Neural cell (in vitro differentiated cells): ENCODE data around the gene CD226. TPM values are rescaled to one million over a fixed set of nuclear protein-coding genes. Genes with fewer than 3 reads are reported as not detected.

Experiments
- H2AFZ ChIP-seq: fragments of 200-600, 300-800 bp; sonication (generic), shearing (Covaris generic); 2 replicates; pipeline ENCODE4 v1.6.0; 2014; ENCODE audit warnings: low read depth, mild to moderate bottlenecking, antibody characterized with exemption, low read length, moderate library complexity
- H3F3A ChIP-seq: fragments of 200-600 bp; shearing (Covaris generic); 2 replicates; pipeline ENCODE4 v1.6.1; 2016; ENCODE audit warnings: mild to moderate bottlenecking, moderate library complexity, mixed read lengths, antibody characterized with exemption, low read length; ENCODE audit not compliant: insufficient read depth, poor library complexity, severe bottlenecking
- H3K27ac ChIP-seq: fragments of 200-600, 300-800 bp; sonication (generic), shearing (Covaris generic); 2 replicates; pipeline ENCODE4 v1.5.1; 2014; ENCODE audit warnings: mild to moderate bottlenecking, low read length, moderate library complexity
- H3K27me3 ChIP-seq: fragments of 300-800, 200-600 bp; sonication (generic), shearing (Covaris generic); 2 replicates; pipeline ENCODE4 v1.6.0; 2014; ENCODE audit warnings: mild to moderate bottlenecking, low read depth, low read length, moderate library complexity; ENCODE audit not compliant: insufficient read depth
- H3K36me3 ChIP-seq: fragments of 300-800, 200-600 bp; sonication (generic), shearing (Covaris generic); 2 replicates; pipeline ENCODE4 v1.5.1; 2014; ENCODE audit warnings: mild to moderate bottlenecking, antibody characterized with exemption, low read length, moderate library complexity; ENCODE audit not compliant: insufficient read depth
- H3K4me2 ChIP-seq: fragments of 300-800, 200-600 bp; sonication (generic), shearing (Covaris generic); 2 replicates; pipeline ENCODE4 v1.6.0; 2014; ENCODE audit warnings: mild to moderate bottlenecking, low read length
- H3K4me3 ChIP-seq: fragments of 300-800, 200-600 bp; sonication (generic), shearing (Covaris generic); 2 replicates; pipeline ENCODE4 v1.5.1; 2014; ENCODE audit warnings: mild to moderate bottlenecking, low read length, moderate library complexity
- H3K79me2 ChIP-seq: fragments of 200-600 bp; shearing (Covaris generic); replicated peaks from 2 replicates; pipeline ENCODE4 v1.6.0; 2014; ENCODE audit warnings: mild to moderate bottlenecking, low read length, moderate library complexity; ENCODE audit not compliant: insufficient read depth
- H3K9ac ChIP-seq: fragments of 300-800, 200-600 bp; sonication (generic), shearing (Covaris generic); 2 replicates; pipeline ENCODE4 v1.6.1; 2016; ENCODE audit warnings: mild to moderate bottlenecking, low read length, mixed read lengths
- H3K9me2 ChIP-seq: fragments of 200-600 bp; shearing (Covaris generic); 2 replicates; pipeline ENCODE4 v1.6.1; 2016; ENCODE audit warnings: mild to moderate bottlenecking, low read length, mixed read lengths; ENCODE audit not compliant: insufficient read depth
- H3K9me3 ChIP-seq: fragments of 200-600, 300-800 bp; sonication (generic), shearing (Covaris generic); 2 replicates; pipeline ENCODE4 v1.6.1; 2016; ENCODE audit warnings: mild to moderate bottlenecking, mixed run types, low read length, moderate library complexity, mixed read lengths
- H4K20me1 ChIP-seq: fragments of 200-600 bp; shearing (Covaris generic); 2 replicates; pipeline ENCODE4 v1.6.1; 2016; ENCODE audit warnings: mild to moderate bottlenecking, mixed run types; ENCODE audit not compliant: insufficient read depth
- CTCF ChIP-seq: fragments of 450-650 bp; IDR thresholded peaks from 2 replicates; pipeline ENCODE4 v1.5.1; 2014; ENCODE audit warnings: antibody characterized with exemption, mild to moderate bottlenecking, moderate library complexity; ENCODE audit not compliant: poor library complexity, severe bottlenecking
- EP300 ChIP-seq: fragments of 450-650 bp; conservative IDR thresholded peaks from 2 replicates; pipeline ENCODE4 v1.6.1; 2014; ENCODE audit warnings: antibody characterized with exemption, mild to moderate bottlenecking, moderate library complexity; ENCODE audit not compliant: poor library complexity, severe bottlenecking
- EZH2 ChIP-seq: fragments of 200-600, 300-800 bp; shearing (Covaris generic), sonication (generic); IDR thresholded peaks from 2 replicates; pipeline ENCODE4 v1.6.1; 2014; ENCODE audit warnings: antibody characterized with exemption, low read length, borderline replicate concordance, mild to moderate bottlenecking; ENCODE audit not compliant: insufficient read depth, poor library complexity, severe bottlenecking
- MXI1 ChIP-seq: fragments of 450-650 bp; conservative IDR thresholded peaks from 2 replicates; pipeline ENCODE4 v1.6.1; 2014; ENCODE audit warnings: antibody characterized with exemption, mild to moderate bottlenecking; ENCODE audit not compliant: poor library complexity, severe bottlenecking
- POLR2AphosphoS5 ChIP-seq: IDR thresholded peaks from 2 replicates; pipeline ENCODE4 v1.6.1; 2012
- RAD21 ChIP-seq: fragments of 450-650 bp; conservative IDR thresholded peaks from 2 replicates; pipeline ENCODE4 v1.6.1; 2014; ENCODE audit warnings: antibody characterized with exemption, mild to moderate bottlenecking, moderate library complexity
- REST ChIP-seq: IDR thresholded peaks from 2 replicates; pipeline ENCODE4 v1.6.1; 2012; ENCODE audit warnings: borderline replicate concordance
- SMC3 ChIP-seq: fragments of 450-650 bp; conservative IDR thresholded peaks from 2 replicates; pipeline ENCODE4 v1.6.1; 2014; ENCODE audit warnings: antibody characterized with exemption, mild to moderate bottlenecking, moderate library complexity; ENCODE audit not compliant: poor library complexity
- TAF1 ChIP-seq: IDR thresholded peaks from 2 replicates; pipeline ENCODE4 v1.6.1; 2012; ENCODE audit warnings: low read depth
- polyA plus RNA-seq: library from polyadenylated mRNA; depleted of rRNA; stranded (reverse); fragments of >200 nt; gene quantifications from 2 replicates; pipeline ENCODE4 v1.2.3, GENCODE V29; 2014

The CD226 gene
- polyA plus RNA-seq, 1 donor from 2014 or later = 0.11 TPM

GRCh38 chr18:69929041-69929774 lies 18.5 kb downstream of the CD226 start:
- Histone ChIP-seq H3K27me3 (no peaks in the 10 kb centered on the region), H3K79me2 (no peaks in the 10 kb centered on the region), H3K36me3 (no peaks in the 10 kb centered on the region), H3K4me2 (no peak overlapping the region), H3K9me3 (no peaks in the 10 kb centered on the region), H3K9me2 (no peaks in the 10 kb centered on the region), H3F3A (no peaks in the 10 kb centered on the region), H4K20me1 (no peaks in the 10 kb centered on the region), H3K27ac (no peak overlapping the region), H3K9ac (no peak overlapping the region), H3K4me3 (no peak overlapping the region), H2AFZ (no peak overlapping the region)
- TF ChIP-seq EZH2 = no peak
- no peak for TF ChIP-seq REST
- no peak for TF ChIP-seq RAD21
- TF ChIP-seq SMC3 = no peak
- no peak for TF ChIP-seq EP300
- no peak for TF ChIP-seq TAF1
- no peak for TF ChIP-seq POLR2AphosphoS5
- TF ChIP-seq CTCF = no peak
- TF ChIP-seq MXI1 = no peak

GRCh38 chr18:69916412-69916811 lies 31.3 kb downstream of the CD226 start:
- Histone ChIP-seq H2AFZ (no peak overlapping the region), H3K4me3 (no peak overlapping the region)
- TF ChIP-seq SMC3 = no peak
- TF ChIP-seq MXI1 = no peak
- TF ChIP-seq RAD21 = no peak
- TF ChIP-seq EZH2 = no peak
- TF ChIP-seq POLR2AphosphoS5 = no peak
- TF ChIP-seq TAF1 = no peak
- no peak for TF ChIP-seq EP300
- TF ChIP-seq REST = no peak
- TF ChIP-seq CTCF = no peak

More at GRCh38 chr18:69916412-69916811, 31.3 kb downstream of the CD226 start:
- no peaks in the 10 kb centered on the region for H3K79me2 ChIP-seq
- no peaks in the 10 kb centered on the region for H3F3A ChIP-seq
- H3K36me3 ChIP-seq = no peaks in the 10 kb centered on the region
- no peak overlapping the region for H3K9ac ChIP-seq
- H3K9me2 ChIP-seq = no peaks in the 10 kb centered on the region
- no peak overlapping the region for H3K4me2 ChIP-seq
- no peaks in the 10 kb centered on the region for H4K20me1 ChIP-seq
- H3K27me3 ChIP-seq = no peaks in the 10 kb centered on the region
- no peak overlapping the region for H3K27ac ChIP-seq
- H3K9me3 ChIP-seq = no peaks in the 10 kb centered on the region
